GM21717 (cell line): Measurements from ENCODE around the gene PCGF6.
"Not testable (repeated sequence)": the region's sequence is repeated elsewhere in the genome, so short reads cannot be mapped to it uniquely, and the experiment has no call there.

Source experiments
- ATAC-seq: cut with Tn5 transposase; IDR thresholded peaks from one replicate; pipeline ENCODE4 v1.9.1; 2021; ENCODE audit warnings: mild to moderate bottlenecking, moderate library complexity; ENCODE audit not compliant: unreplicated experiment

PCGF6 gene

GRCh38 chr10:103258928-103259327 is 92.0 kb downstream of the PCGF6 start:
- ATAC-seq: not testable (repeated sequence)

GRCh38 chr10:103257812-103258211 is 93.1 kb downstream of the PCGF6 start:
- no peak for ATAC-seq

- no peak for ATAC-seq
Measured at GRCh38 chr10:103256613-103257012, 94.3 kb downstream of the PCGF6 start.

GRCh38 chr10:103254538-103255325 is 96.2 kb downstream of the PCGF6 start:
- ATAC-seq: no peak

- no peak for ATAC-seq
Measured at GRCh38 chr10:103254113-103254512, 96.8 kb downstream of the PCGF6 start.
